MM.1S (cell line): ENCODE results near the gene SF3A2.

Experiments used
- DNase-seq: peaks from one replicate; pipeline ENCODE4 v3.0.0-alpha.2; 2015
- H2AFZ ChIP-seq: fragments of 300-600 bp; sonication (generic); 2 replicates; pipeline ENCODE4 v1.6.0; 2016; ENCODE audit warnings: antibody characterized with exemption, low read length
- H3F3A ChIP-seq: fragments of 300-600 bp; sonication (generic); 2 replicates; pipeline ENCODE4 v1.6.1; 2016; ENCODE audit warnings: mild to moderate bottlenecking, antibody characterized with exemption, low read length, moderate library complexity, mixed read lengths; ENCODE audit not compliant: insufficient read depth
- H3K27ac ChIP-seq: fragments of 300-600 bp; sonication (generic); 2 replicates; pipeline ENCODE4 v1.5.1; 2016; ENCODE audit warnings: mild to moderate bottlenecking, low read length
- H3K27me3 ChIP-seq: fragments of 300-600 bp; sonication (generic); replicated peaks from 2 replicates; pipeline ENCODE4 v1.6.0; 2016; ENCODE audit warnings: low read length; ENCODE audit not compliant: insufficient read depth
- H3K36me3 ChIP-seq: fragments of 300-600 bp; sonication (generic); replicated peaks from 2 replicates; pipeline ENCODE4 v1.6.1; 2016; ENCODE audit warnings: mild to moderate bottlenecking, low read length, mixed read lengths; ENCODE audit not compliant: insufficient read depth
- H3K4me1 ChIP-seq: fragments of 300-600 bp; sonication (generic); 2 replicates; pipeline ENCODE4 v1.6.1; 2016; ENCODE audit warnings: low read length, mixed read lengths
- H3K4me2 ChIP-seq: fragments of 300-600 bp; sonication (generic); 2 replicates; pipeline ENCODE4 v1.6.0; 2016; ENCODE audit warnings: low read depth, low read length
- H3K4me3 ChIP-seq: fragments of 300-600 bp; sonication (generic); 2 replicates; pipeline ENCODE4 v1.5.1; 2016; ENCODE audit warnings: low read length, mixed read lengths
- H3K79me2 ChIP-seq: fragments of 300-600 bp; sonication (generic); 2 replicates; pipeline ENCODE4 v1.6.1; 2016; ENCODE audit warnings: mixed run types, low read length, mixed read lengths
- H3K9ac ChIP-seq: fragments of 300-600 bp; sonication (generic); 2 replicates; pipeline ENCODE4 v1.6.1; 2016; ENCODE audit warnings: low read length, mixed read lengths
- H3K9me2 ChIP-seq: fragments of 300-600 bp; sonication (generic); replicated peaks from 2 replicates; pipeline ENCODE4 v1.6.1; 2016; ENCODE audit warnings: mild to moderate bottlenecking, low read length, mixed read lengths; ENCODE audit not compliant: insufficient read depth
- H3K9me3 ChIP-seq: fragments of 300-600 bp; sonication (generic); replicated peaks from 2 replicates; pipeline ENCODE4 v1.6.1; 2016; ENCODE audit warnings: mild to moderate bottlenecking, low read length, mixed read lengths; ENCODE audit not compliant: insufficient read depth
- H4K20me1 ChIP-seq: fragments of 300-600 bp; sonication (generic); 2 replicates; pipeline ENCODE4 v1.6.1; 2016; ENCODE audit warnings: mild to moderate bottlenecking, low read length, moderate library complexity, mixed read lengths; ENCODE audit not compliant: insufficient read depth
- EZH2 ChIP-seq: fragments of 300-600 bp; sonication (generic); optimal IDR thresholded peaks from 2 replicates; pipeline ENCODE3; 2017; ENCODE audit warnings: low read depth, mild to moderate bottlenecking, antibody characterized with exemption, low read length, mixed read lengths
- EZH2phosphoT487 ChIP-seq: fragments of 300-600 bp; sonication (generic); IDR thresholded peaks from 2 replicates; pipeline ENCODE4 v1.6.1; 2018; ENCODE audit warnings: antibody characterized with exemption, low read length
- TF ChIP-seq, protein P1 (sequence below): fragments of 300-600 bp; sonication (generic); IDR thresholded peaks from 2 replicates; pipeline ENCODE4 v1.5.1; 2016; ENCODE audit warnings: antibody characterized with exemption, low read length, mixed read lengths

SF3A2 gene

DNA sequence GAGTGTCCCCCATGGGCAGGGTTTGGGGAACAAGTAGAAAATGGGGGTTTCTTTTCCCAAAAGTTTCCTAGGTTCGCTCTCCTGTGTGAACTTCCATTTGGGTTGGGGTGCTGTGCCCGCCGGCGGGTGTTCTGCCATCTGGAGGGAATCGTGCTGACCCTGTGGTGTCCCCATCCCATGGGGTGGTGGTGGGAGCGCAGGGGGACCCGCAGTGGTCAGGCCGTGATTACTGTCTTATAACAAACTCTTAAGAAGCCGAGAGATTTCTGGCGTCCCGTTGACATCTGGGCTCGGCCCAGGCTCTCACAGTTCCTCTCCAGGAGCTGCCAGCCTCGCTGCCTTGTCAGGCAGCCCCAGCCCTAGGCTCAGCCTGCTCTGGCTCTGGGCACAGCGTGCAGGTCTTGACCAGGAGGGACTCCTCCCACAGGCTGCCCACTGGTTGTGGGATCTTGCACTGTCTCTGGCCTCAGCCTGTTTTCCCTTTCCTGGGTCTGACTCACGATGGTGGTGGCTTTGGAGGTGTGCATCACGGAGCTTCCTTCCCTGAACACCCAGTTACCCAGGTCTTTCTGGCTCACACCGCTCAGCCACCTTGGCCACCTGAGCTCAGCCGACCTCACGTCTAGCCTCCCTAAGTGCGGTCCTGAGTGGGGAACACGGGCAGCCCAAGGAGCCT lies 35.0 kb upstream of the SF3A2 start:
- peaks cover 24% of the 10 kb centered on the region for H4K20me1 ChIP-seq
- no peak overlapping the region for H3K4me2 ChIP-seq
- H3K79me2 ChIP-seq: peaks cover 78% of the 10 kb centered on the region
- no peak overlapping the region for H3K27ac ChIP-seq
- H3K9me3 ChIP-seq: no peaks in the 10 kb centered on the region
- H3K4me1 ChIP-seq: no peaks in the 10 kb centered on the region
- H3K27me3 ChIP-seq: no peaks in the 10 kb centered on the region
- no peak overlapping the region for H3K9ac ChIP-seq
- H2AFZ ChIP-seq: no peak overlapping the region
- no peaks in the 10 kb centered on the region for H3F3A ChIP-seq
- peaks cover 4% of the 10 kb centered on the region; the same call in 1 of the 2 replicates for H3K36me3 ChIP-seq
- H3K4me3 ChIP-seq: no peak overlapping the region
- DNase-seq: no peak
- TF ChIP-seq, protein P1, sequence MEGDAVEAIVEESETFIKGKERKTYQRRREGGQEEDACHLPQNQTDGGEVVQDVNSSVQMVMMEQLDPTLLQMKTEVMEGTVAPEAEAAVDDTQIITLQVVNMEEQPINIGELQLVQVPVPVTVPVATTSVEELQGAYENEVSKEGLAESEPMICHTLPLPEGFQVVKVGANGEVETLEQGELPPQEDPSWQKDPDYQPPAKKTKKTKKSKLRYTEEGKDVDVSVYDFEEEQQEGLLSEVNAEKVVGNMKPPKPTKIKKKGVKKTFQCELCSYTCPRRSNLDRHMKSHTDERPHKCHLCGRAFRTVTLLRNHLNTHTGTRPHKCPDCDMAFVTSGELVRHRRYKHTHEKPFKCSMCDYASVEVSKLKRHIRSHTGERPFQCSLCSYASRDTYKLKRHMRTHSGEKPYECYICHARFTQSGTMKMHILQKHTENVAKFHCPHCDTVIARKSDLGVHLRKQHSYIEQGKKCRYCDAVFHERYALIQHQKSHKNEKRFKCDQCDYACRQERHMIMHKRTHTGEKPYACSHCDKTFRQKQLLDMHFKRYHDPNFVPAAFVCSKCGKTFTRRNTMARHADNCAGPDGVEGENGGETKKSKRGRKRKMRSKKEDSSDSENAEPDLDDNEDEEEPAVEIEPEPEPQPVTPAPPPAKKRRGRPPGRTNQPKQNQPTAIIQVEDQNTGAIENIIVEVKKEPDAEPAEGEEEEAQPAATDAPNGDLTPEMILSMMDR: no peak
- TF ChIP-seq EZH2phosphoT487: no peak
- TF ChIP-seq EZH2: no peak
- no peaks in the 10 kb centered on the region for H3K9me2 ChIP-seq

DNA sequence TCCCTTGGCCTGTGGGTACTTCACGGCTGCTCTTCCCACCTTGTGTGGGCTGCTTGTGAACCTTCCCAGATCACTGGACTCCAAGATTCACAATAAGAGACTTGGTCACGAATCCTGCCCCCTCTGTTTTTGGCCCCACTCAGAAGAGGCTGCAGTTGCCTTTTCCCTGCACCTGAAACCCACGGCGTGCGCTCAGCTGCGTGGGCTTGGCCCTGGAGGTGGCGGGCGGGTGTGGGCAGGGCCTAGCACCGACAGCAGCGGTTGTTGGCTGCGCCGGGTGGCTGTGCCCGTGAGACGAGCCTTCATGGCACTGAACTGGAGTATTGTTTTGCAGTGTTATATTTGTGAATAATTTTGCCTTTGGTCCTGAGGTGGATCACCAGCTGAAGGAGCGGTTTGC lies 34.3 kb upstream of the SF3A2 start:
- H3F3A ChIP-seq: no peaks in the 10 kb centered on the region
- no peaks in the 10 kb centered on the region for H3K9me2 ChIP-seq
- H3K79me2 ChIP-seq: peaks cover 78% of the 10 kb centered on the region
- no peaks in the 10 kb centered on the region for H3K27me3 ChIP-seq
- no peak overlapping the region for H3K27ac ChIP-seq
- H3K36me3 ChIP-seq: peaks cover 4% of the 10 kb centered on the region; the same call in 1 of the 2 replicates
- H3K4me1 ChIP-seq: no peaks in the 10 kb centered on the region
- TF ChIP-seq, protein P1: no peak
- TF ChIP-seq EZH2phosphoT487 (no peak), EZH2 (no peak)
- H3K4me2 ChIP-seq: no peak overlapping the region
- no peak overlapping the region for H2AFZ ChIP-seq
- no peak for DNase-seq
- peaks cover 20% of the 10 kb centered on the region for H4K20me1 ChIP-seq
- H3K9ac ChIP-seq: no peak overlapping the region
- H3K4me3 ChIP-seq: no peak overlapping the region
- H3K9me3 ChIP-seq: no peaks in the 10 kb centered on the region

DNA sequence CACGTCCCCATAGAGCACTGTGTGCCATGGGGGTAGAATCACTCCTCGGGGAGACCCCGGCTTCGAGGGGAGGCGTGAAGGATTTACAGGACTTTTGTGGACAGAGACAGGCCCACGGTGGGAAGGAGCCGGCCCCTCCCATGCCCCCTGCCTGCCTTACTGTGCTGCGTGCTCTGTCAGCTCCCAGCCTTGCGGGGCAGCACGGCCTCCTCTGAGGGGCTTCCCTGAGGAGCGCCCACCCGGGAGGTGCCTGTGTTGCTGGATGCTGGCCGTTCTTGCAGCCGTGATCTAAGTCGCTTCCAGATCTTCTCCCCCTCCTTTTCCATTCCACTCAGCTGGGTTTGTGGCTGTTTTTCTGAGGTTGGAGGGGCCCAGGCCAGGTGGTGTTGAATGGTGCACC lies 29.6 kb upstream of the SF3A2 start:
- Histone ChIP-seq H3K27me3 (no peaks in the 10 kb centered on the region), H3K4me2 (no peak overlapping the region), H3K36me3 (peaks cover 11% of the 10 kb centered on the region; the same call in 1 of the 2 replicates), H3K9ac (no peak overlapping the region), H3K27ac (no peak overlapping the region), H2AFZ (no peak overlapping the region), H3F3A (no peaks in the 10 kb centered on the region), H4K20me1 (no peaks in the 10 kb centered on the region), H3K4me3 (no peak overlapping the region), H3K9me2 (no peaks in the 10 kb centered on the region), H3K4me1 (no peaks in the 10 kb centered on the region), H3K9me3 (no peaks in the 10 kb centered on the region), H3K79me2 (peaks cover 59% of the 10 kb centered on the region)
- TF ChIP-seq, protein P1: no peak
- no peak for TF ChIP-seq EZH2
- no peak for DNase-seq
